Amygdala (tissue), 56 donors: ENCODE results near the gene PHYKPL.

Experiments
- DNase-seq, 56 donors: peaks; one replicate each; lab custom pipeline; 2025; lab: John Stamatoyannopoulos, UW

The PHYKPL gene

GRCh38 chr5:178196281-178196812 lies 36.3 kb downstream of the PHYKPL start:
- DNase-seq = no peak

- DNase-seq = no peak
Measured at GRCh38 chr5:178194026-178194425, 38.6 kb downstream of the PHYKPL start.

GRCh38 chr5:178193251-178193809 lies 39.3 kb downstream of the PHYKPL start:
- no peak for DNase-seq

GRCh38 chr5:178192787-178193186 lies 39.8 kb downstream of the PHYKPL start:
- DNase-seq = no peak

GRCh38 chr5:178192244-178192643 lies 40.4 kb downstream of the PHYKPL start:
- DNase-seq = no peak

- DNase-seq = no peak
Measured at GRCh38 chr5:178191661-178192060, 40.9 kb downstream of the PHYKPL start.

- DNase-seq = no peak
Measured at GRCh38 chr5:178189433-178189832, 43.2 kb downstream of the PHYKPL start.

- peak in 1 of 56 donors; percentile 5 for DNase-seq
Measured at GRCh38 chr5:178187014-178187413, 45.6 kb downstream of the PHYKPL start, which contains the start of gene GMCL2. TSS of gene GMCL2 (minus strand) at chr5:178187371. CDS start at chr5:178187299, 72 bp downstream.

GRCh38 chr5:178186427-178186826 lies 46.2 kb downstream of the PHYKPL start:
- DNase-seq = no peak

GRCh38 chr5:178182158-178182876 lies 50.3 kb downstream of the PHYKPL start:
- no peak for DNase-seq

- DNase-seq = no peak
Measured at GRCh38 chr5:178180141-178180863, 52.3 kb downstream of the PHYKPL start.

- DNase-seq = no peak
Measured at GRCh38 chr5:178177569-178177968, 55.0 kb downstream of the PHYKPL start.

- no peak for DNase-seq
Measured at GRCh38 chr5:178176791-178177190, 55.8 kb downstream of the PHYKPL start.

- DNase-seq = no peak
Measured at GRCh38 chr5:178174456-178174855, 58.1 kb downstream of the PHYKPL start.

GRCh38 chr5:178170455-178170854 lies 62.1 kb downstream of the PHYKPL start:
- DNase-seq = no peak

- DNase-seq = no peak
Measured at GRCh38 chr5:178165581-178165980, 67.0 kb downstream of the PHYKPL start.

GRCh38 chr5:178163772-178164735 lies 68.5 kb downstream of the PHYKPL start:
- DNase-seq = peak in 51 of 56 donors; percentile 12 to 85 (median 61)

GRCh38 chr5:178162481-178162880 lies 70.1 kb downstream of the PHYKPL start:
- no peak for DNase-seq

- DNase-seq = no peak
Measured at GRCh38 chr5:178160176-178160575, 72.4 kb downstream of the PHYKPL start.
